GM13976 (cell line): ENCODE measurements around the gene SLC12A2.

ENCODE experiments used
- DNase-seq: peaks from one replicate; pipeline ENCODE4 v3.0.0; 2012; ENCODE audit warnings: low spot score
- in situ Hi-C: fragments of 300-500 bp; cut with MboI; formaldehyde crosslinking; loops from one replicate; pipeline ENCODE4 v1.12.0; 2022; ENCODE audit warnings: low sequenced_read_pairs, mixed read lengths, inconsistent platforms; ENCODE audit not compliant: unreplicated experiment
- TF ChIP-seq, protein P1 (sequence below): IDR thresholded peaks from 2 replicates; pipeline ENCODE4 v1.5.1; 2012; ENCODE audit warnings: borderline replicate concordance, mild to moderate bottlenecking; ENCODE audit not compliant: insufficient read depth; ENCODE audit errors: extremely low read depth, missing control alignments, control extremely low read depth

The SLC12A2 gene

DNA sequence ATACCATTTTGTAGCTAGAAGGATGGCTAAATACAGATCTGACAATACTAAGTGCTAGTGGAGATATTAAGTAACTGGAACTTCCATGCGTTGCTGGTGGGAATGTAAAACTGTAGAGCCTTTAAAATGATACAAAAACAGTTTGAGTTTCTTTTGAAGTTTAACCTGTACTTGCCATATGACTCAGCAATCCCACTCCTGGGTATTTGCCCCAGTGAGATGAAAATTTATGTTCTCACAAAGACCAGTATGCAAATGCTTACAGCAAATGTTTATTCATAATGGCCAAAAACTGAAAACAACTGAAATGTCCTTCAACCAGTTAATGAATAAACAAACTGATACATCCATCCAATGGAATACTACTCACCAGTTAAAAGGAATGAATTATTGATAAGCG is 137.3 kb downstream of the SLC12A2 start:
- DNase-seq: no peak
- in situ Hi-C loops: loop anchor here (25.0 kb wide), 1 partner anchor 441 kb away; no protein-coding TSS in a partner anchor
- TF ChIP-seq, protein P1, sequence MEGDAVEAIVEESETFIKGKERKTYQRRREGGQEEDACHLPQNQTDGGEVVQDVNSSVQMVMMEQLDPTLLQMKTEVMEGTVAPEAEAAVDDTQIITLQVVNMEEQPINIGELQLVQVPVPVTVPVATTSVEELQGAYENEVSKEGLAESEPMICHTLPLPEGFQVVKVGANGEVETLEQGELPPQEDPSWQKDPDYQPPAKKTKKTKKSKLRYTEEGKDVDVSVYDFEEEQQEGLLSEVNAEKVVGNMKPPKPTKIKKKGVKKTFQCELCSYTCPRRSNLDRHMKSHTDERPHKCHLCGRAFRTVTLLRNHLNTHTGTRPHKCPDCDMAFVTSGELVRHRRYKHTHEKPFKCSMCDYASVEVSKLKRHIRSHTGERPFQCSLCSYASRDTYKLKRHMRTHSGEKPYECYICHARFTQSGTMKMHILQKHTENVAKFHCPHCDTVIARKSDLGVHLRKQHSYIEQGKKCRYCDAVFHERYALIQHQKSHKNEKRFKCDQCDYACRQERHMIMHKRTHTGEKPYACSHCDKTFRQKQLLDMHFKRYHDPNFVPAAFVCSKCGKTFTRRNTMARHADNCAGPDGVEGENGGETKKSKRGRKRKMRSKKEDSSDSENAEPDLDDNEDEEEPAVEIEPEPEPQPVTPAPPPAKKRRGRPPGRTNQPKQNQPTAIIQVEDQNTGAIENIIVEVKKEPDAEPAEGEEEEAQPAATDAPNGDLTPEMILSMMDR: no peak

DNA sequence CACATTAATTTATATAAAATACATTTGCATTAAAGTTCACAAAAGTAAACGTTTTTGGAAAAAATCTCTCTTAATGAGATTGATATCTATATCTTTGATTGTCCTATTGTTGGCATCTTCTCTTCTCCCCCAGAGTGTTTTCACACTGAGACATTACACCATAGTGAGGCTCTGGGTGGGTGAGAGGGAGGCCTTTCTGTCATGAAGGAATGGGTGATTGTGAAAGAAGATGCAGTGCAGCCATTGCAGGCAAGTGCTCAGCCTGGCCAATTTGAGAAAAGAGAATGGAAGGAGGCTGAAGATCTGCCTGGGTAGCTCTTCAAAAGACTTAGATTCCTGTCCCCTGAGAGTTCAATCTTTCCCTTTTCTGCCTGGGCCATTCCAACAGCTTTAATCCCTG is 140.8 kb downstream of the SLC12A2 start:
- DNase-seq: no peak
- in situ Hi-C loops: loop anchor here (25.0 kb wide), 1 partner anchor 438 kb away; no protein-coding TSS in a partner anchor
- TF ChIP-seq, protein P1: no peak

DNA sequence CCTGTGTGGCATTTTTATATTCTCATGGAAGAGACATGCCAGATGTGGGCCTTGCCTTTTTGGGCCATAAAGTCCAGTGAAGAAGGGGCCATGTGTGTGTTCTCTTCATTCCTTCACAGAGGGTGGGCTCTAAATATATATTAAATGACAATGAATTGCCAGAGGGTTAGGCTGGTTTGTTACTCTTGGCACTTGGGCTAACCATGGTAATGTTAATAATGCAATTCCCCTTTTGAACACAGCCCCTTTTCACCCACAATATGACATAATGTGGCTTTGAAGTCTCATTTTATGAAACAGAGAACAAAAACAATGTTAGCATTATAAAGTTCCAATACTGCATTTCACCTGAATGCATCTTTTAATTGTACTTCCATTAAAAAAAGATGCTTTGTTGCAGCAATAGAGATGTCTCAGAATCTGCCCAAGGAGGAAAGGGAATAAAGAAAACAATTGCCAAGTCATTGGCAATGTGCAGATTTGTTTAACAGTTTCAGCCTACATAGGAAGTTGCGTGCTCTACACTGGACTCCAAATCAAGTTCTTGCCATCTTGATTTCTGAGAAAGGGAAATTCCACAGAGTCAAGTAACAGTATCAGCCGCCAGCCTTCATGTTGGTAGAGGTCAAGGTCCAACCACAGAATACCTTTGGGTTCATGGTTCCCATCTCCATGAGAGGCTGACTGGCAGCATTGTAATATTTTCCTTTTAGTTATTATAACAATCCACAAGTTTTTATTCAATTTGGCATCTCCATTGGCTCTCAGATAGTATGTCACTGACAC is 141.9 kb downstream of the SLC12A2 start:
- DNase-seq: no peak

DNA sequence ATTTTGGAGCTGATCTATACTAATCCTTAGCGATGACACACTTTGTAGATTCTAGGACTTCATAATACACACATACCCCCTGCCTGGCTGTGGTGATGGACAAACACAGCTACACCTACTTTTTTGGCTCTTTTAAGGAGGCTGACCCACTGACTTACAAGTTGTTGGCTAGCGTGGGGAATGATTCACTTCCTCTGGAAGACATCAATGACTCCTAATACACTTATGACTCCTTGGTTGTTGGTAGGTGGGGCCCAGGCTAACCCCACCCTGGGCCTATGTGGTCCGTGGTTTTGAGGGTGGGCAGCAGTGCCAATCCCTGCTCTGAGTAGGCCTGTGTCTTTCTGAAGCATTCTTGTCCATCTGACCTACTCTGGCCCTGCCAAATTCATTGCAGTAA is 144.4 kb downstream of the SLC12A2 start:
- TF ChIP-seq, protein P1: no peak
- DNase-seq: no peak
- in situ Hi-C loops: no loop called here

More for the DNA sequence above, 141.9 kb downstream of the SLC12A2 start:
- in situ Hi-C loops: no loop called here
- TF ChIP-seq, protein P1: no peak

DNA sequence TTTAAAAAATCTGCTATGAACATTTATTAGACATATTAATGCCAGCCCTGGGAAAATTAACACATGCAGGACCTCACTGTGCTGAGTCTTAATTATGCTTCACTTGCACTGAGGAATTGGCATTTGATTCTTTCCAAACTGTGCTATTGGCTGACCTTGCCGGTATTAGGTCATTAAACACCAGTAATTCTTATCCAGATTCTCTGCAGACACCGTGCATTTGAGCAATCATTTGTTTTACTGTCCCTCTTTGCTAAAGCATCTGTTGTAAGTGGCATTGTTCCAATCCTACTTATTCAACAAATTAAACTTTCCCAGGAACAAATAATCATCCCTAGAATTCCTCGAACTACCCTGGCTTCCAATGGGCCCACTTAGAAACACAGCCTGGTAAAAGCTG is 145.0 kb downstream of the SLC12A2 start:
- in situ Hi-C loops: no loop called here
- DNase-seq: no peak
- TF ChIP-seq, protein P1: no peak

DNA sequence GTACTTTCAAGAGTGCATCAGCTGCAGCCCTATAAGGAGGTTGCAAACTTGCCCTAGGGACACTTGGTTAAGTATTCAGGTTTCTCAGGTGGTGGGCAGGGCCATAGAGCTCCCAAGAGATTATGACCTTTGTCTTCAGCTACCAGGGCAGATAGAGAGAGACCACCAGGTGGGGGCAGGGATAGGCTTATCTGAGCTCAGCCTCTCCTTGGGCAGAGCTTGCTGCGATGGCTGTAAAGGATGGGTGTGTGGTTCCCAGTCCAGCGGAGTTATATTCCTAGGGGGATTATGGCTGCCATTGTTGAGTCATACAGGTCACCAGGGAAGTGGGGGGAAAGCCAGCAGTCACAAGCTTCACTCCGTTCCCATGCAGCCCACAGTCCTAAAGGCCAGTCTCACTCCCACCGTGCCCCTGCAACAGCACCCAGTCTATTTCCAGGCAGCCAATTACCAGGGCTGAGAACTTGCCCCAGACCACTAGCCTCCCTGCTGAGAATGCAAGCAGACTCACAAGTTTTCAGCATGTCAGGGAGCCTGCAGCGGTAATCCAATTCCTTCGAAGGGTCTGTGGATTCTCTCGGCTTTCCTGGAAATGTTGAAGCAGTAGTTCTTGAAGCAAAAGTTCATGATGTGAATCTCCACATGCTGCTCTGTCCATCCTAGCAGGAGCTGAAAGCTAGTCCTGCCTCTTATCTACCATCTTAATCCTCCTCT is 151.5 kb downstream of the SLC12A2 start:
- TF ChIP-seq, protein P1: no peak
- in situ Hi-C loops: no loop called here
- DNase-seq: no peak
